PC-3 (cell line): ENCODE data around the gene MRPL27. TPM values are rescaled to one million over a fixed set of nuclear protein-coding genes. Genes with fewer than 3 reads are reported as not detected.

Experiments
- ATAC-seq: fragments of 200-7000 bp; cut with Tn5 transposase; 2 replicates; pipeline ENCODE4 v1.9.1; 2020; ENCODE audit warnings: mild to moderate bottlenecking, moderate library complexity
- BruUV-seq: library from RNA; stranded (reverse); fragments of 400-500 nt; replicated peaks from 2 replicates; lab custom pipeline; 2021; lab: Mats Ljungman, UMichigan
- CTCF ChIA-PET: fragments of 300-600 bp; sonication (Branson Sonifier 250); formaldehyde crosslinking; loops from one replicate; lab custom pipeline; 2022; ENCODE audit warnings: antibody characterized with exemption; lab: Charles Lee
- POLR2A ChIA-PET: fragments of 300-600 bp; sonication (Branson Sonifier 250); formaldehyde crosslinking; loops from one replicate; lab custom pipeline; 2022; ENCODE audit warnings: antibody characterized with exemption; ENCODE audit not compliant: unreplicated experiment; lab: Charles Lee
- DNase-seq: peaks from one replicate; pipeline ENCODE4 v3.0.0-alpha.2; 2015
- H2AFZ ChIP-seq: fragments of 300-600 bp; sonication (generic); 2 replicates; pipeline ENCODE4 v1.6.0; 2016; ENCODE audit warnings: antibody characterized with exemption, low read length
- H3F3A ChIP-seq: fragments of 300-600 bp; sonication (generic); one replicate; pipeline ENCODE4 v1.6.0; 2017; ENCODE audit warnings: antibody characterized with exemption, low read length, control low read depth, mild to moderate bottlenecking; ENCODE audit not compliant: unreplicated experiment
- H3K27ac ChIP-seq: fragments of 300-600 bp; sonication (generic); 2 replicates; pipeline ENCODE4 v1.5.1; 2016; ENCODE audit warnings: mild to moderate bottlenecking, low read length
- H3K27me3 ChIP-seq: fragments of 300-600 bp; sonication (generic); 2 replicates; pipeline ENCODE4 v1.6.1; 2016; ENCODE audit warnings: low read length, mixed read lengths
- H3K36me3 ChIP-seq: fragments of 300-600 bp; sonication (generic); 2 replicates; pipeline ENCODE4 v1.6.1; 2016; ENCODE audit warnings: low read depth, mixed run types, low read length, mixed read lengths
- H3K4me1 ChIP-seq: fragments of 300-600 bp; sonication (generic); 2 replicates; pipeline ENCODE4 v1.5.1; 2016; ENCODE audit warnings: low read length; ENCODE audit not compliant: insufficient read depth
- H3K4me2 ChIP-seq: fragments of 300-600 bp; sonication (generic); 2 replicates; pipeline ENCODE4 v1.6.0; 2016; ENCODE audit warnings: low read length
- H3K4me3 ChIP-seq: fragments of 300-600 bp; sonication (generic); 2 replicates; pipeline ENCODE4 v1.5.1; 2016; ENCODE audit warnings: mild to moderate bottlenecking, low read length, mixed read lengths
- H3K79me2 ChIP-seq: fragments of 300-600 bp; sonication (generic); 2 replicates; pipeline ENCODE4 v1.6.1; 2017; ENCODE audit warnings: low read length, mixed read lengths
- H3K9ac ChIP-seq: fragments of 300-600 bp; sonication (generic); 2 replicates; pipeline ENCODE4 v1.6.0; 2016; ENCODE audit warnings: mild to moderate bottlenecking, low read length
- H3K9me2 ChIP-seq: fragments of 300-600 bp; sonication (generic); replicated peaks from 2 replicates; pipeline ENCODE4 v1.6.1; 2016; ENCODE audit warnings: mixed run types, low read length, mixed read lengths
- H3K9me3 ChIP-seq: fragments of 300-600 bp; sonication (generic); 2 replicates; pipeline ENCODE4 v1.6.1; 2016; ENCODE audit warnings: low read length, mixed read lengths
- H4K20me1 ChIP-seq: fragments of 300-600 bp; sonication (generic); 2 replicates; pipeline ENCODE4 v1.6.1; 2016; ENCODE audit warnings: low read length, mixed read lengths
- CTCF ChIP-seq: fragments of 300-600 bp; sonication (generic); conservative IDR thresholded peaks from 2 replicates; pipeline ENCODE4 v1.5.1; 2017; ENCODE audit warnings: antibody characterized with exemption, low read depth, mild to moderate bottlenecking, low read length
- EZH2 ChIP-seq: fragments of 300-600 bp; sonication (generic); IDR thresholded peaks from one replicate; pipeline ENCODE4 v1.6.1; 2017; ENCODE audit warnings: antibody characterized with exemption, mild to moderate bottlenecking, low read length; ENCODE audit not compliant: unreplicated experiment
- EZH2phosphoT487 ChIP-seq: fragments of 300-600 bp; sonication (generic); IDR thresholded peaks from 2 replicates; pipeline ENCODE4 v1.6.1; 2018; ENCODE audit warnings: mild to moderate bottlenecking, antibody characterized with exemption, low read length, borderline replicate concordance
- intact Hi-C: fragments of 100-400 bp; cut with micrococcal nuclease; formaldehyde crosslinking; loops from 2 replicates; pipeline ENCODE4 v1.9.0; 2023
- total RNA-seq: library from RNA; depleted of rRNA; stranded (reverse); fragments of >200 nt; gene quantifications from 2 replicates; pipeline ENCODE4 v1.2.3, GENCODE V29; 2014

The MRPL27 gene
- total RNA-seq, 1 experiment from 2014 or later = 168 TPM

- no peaks in the 10 kb centered on the region for H4K20me1 ChIP-seq
- no peak overlapping the region for H3K4me3 ChIP-seq
- no peaks in the 10 kb centered on the region for H3F3A ChIP-seq
- DNase-seq = no peak
- H3K27ac ChIP-seq = no peak overlapping the region
- no peak overlapping the region for H2AFZ ChIP-seq
- peaks cover 12% of the 10 kb centered on the region for H3K4me1 ChIP-seq
- intact Hi-C loops = no loop called here
- H3K27me3 ChIP-seq = no peaks in the 10 kb centered on the region
- no peaks in the 10 kb centered on the region for H3K9me3 ChIP-seq
- no peaks in the 10 kb centered on the region for H3K36me3 ChIP-seq
- POLR2A ChIA-PET = no interaction called here
- no peak for ATAC-seq
- no TSS peak for BruUV-seq
- CTCF ChIA-PET = no interaction called here
- H3K9ac ChIP-seq = no peak overlapping the region
- H3K4me2 ChIP-seq = no peak overlapping the region
- TF ChIP-seq EZH2 = no peak
- no peaks in the 10 kb centered on the region for H3K79me2 ChIP-seq
- H3K9me2 ChIP-seq = no peaks in the 10 kb centered on the region
Observed at GRCh38 chr17:50332196-50332595, 40.8 kb downstream of the MRPL27 start.

GRCh38 chr17:50331085-50331791, 41.7 kb downstream of the MRPL27 start:
- Histone ChIP-seq H3K36me3 (no peaks in the 10 kb centered on the region), H3K9ac (no peak overlapping the region), H2AFZ (no peak overlapping the region), H3K27me3 (no peaks in the 10 kb centered on the region), H3K79me2 (no peaks in the 10 kb centered on the region), H3K4me2 (peak overlapping the region; percentile 16; the same call in 1 of the 2 replicates), H4K20me1 (no peaks in the 10 kb centered on the region), H3K27ac (peak overlapping the region; percentile 23), H3K4me1 (peaks cover 12% of the 10 kb centered on the region), H3F3A (no peaks in the 10 kb centered on the region), H3K9me3 (no peaks in the 10 kb centered on the region), H3K9me2 (no peaks in the 10 kb centered on the region), H3K4me3 (no peak overlapping the region)
- DNase-seq (peak; percentile 97), ATAC-seq (peak; percentile 97)
- TF ChIP-seq CTCF (no peak), EZH2 (no peak), EZH2phosphoT487 (no peak)
- intact Hi-C loops = no loop called here
- POLR2A ChIA-PET = no interaction called here
- CTCF ChIA-PET = no interaction called here
- BruUV-seq = no TSS peak

GRCh38 chr17:50330151-50330775, 42.7 kb downstream of the MRPL27 start:
- Histone ChIP-seq H3K4me3 (no peak overlapping the region), H3K36me3 (no peaks in the 10 kb centered on the region), H3F3A (no peaks in the 10 kb centered on the region), H3K9me3 (no peaks in the 10 kb centered on the region), H4K20me1 (no peaks in the 10 kb centered on the region), H3K27me3 (no peaks in the 10 kb centered on the region), H3K4me2 (no peak overlapping the region), H3K9ac (no peak overlapping the region), H3K9me2 (no peaks in the 10 kb centered on the region), H3K27ac (no peak overlapping the region), H2AFZ (no peak overlapping the region), H3K79me2 (no peaks in the 10 kb centered on the region), H3K4me1 (peaks cover 12% of the 10 kb centered on the region)
- ChIA-PET CTCF (interaction anchor here (0.7 kb wide), 1 partner anchor 32 kb away, joined by 8 read pairs; no protein-coding TSS in a partner anchor), POLR2A (no interaction called here)
- TF ChIP-seq EZH2phosphoT487 (no peak), CTCF (no peak), EZH2 (no peak)
- DNase-seq = no peak
- intact Hi-C loops = no loop called here
- BruUV-seq = no TSS peak
- ATAC-seq = no peak
